GM12801 (cell line): ENCODE results near the gene KRTAP10-6.

ENCODE experiments used
- TF ChIP-seq, protein P1 (sequence below): IDR thresholded peaks from one replicate; pipeline ENCODE4 v1.5.1; 2011; ENCODE audit warnings: control low read depth; ENCODE audit not compliant: insufficient read length; ENCODE audit errors: extremely low read depth

Gene KRTAP10-6

GRCh38 chr21:44567481-44568171 is 24.7 kb downstream of the KRTAP10-6 start:
- TF ChIP-seq, protein P1, sequence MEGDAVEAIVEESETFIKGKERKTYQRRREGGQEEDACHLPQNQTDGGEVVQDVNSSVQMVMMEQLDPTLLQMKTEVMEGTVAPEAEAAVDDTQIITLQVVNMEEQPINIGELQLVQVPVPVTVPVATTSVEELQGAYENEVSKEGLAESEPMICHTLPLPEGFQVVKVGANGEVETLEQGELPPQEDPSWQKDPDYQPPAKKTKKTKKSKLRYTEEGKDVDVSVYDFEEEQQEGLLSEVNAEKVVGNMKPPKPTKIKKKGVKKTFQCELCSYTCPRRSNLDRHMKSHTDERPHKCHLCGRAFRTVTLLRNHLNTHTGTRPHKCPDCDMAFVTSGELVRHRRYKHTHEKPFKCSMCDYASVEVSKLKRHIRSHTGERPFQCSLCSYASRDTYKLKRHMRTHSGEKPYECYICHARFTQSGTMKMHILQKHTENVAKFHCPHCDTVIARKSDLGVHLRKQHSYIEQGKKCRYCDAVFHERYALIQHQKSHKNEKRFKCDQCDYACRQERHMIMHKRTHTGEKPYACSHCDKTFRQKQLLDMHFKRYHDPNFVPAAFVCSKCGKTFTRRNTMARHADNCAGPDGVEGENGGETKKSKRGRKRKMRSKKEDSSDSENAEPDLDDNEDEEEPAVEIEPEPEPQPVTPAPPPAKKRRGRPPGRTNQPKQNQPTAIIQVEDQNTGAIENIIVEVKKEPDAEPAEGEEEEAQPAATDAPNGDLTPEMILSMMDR: no peak

- TF ChIP-seq, protein P1: no peak
These were observed 25.9 kb downstream of the KRTAP10-6 start for GRCh38 chr21:44566403-44566802.

DNA sequence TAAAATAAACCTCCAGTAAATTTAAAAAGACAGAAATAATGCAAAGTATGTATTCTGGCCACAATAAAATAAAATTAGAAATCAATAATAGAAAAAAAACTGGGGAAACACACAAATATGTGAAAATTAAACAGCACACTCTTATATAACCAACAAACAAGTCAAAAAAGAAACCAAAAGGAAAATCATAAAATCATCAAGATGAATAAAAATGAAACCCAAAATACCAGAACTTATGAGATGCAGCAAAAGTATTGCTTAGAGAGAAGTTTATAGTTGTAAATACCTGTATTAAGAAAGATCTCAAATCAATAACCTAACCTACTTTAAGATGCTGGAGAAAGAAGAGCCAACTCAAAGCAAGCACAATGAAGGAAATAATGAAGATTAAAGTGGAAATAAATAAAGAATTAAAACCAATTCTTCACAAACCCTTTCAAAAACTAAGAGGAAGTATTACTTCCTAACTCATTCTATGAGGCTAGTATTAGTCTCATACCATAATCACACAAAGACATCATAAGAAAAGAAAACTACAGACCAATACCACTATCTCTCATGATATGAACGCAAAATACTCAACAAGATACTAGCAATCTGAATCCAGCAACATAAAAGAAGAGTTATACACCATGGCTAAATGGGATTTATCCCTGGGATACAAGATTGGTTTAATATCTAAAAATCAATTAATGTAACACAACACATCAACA is 27.3 kb downstream of the KRTAP10-6 start:
- TF ChIP-seq, protein P1: no peak

GRCh38 chr21:44564099-44564498 is 28.2 kb downstream of the KRTAP10-6 start:
- TF ChIP-seq, protein P1: no peak

DNA sequence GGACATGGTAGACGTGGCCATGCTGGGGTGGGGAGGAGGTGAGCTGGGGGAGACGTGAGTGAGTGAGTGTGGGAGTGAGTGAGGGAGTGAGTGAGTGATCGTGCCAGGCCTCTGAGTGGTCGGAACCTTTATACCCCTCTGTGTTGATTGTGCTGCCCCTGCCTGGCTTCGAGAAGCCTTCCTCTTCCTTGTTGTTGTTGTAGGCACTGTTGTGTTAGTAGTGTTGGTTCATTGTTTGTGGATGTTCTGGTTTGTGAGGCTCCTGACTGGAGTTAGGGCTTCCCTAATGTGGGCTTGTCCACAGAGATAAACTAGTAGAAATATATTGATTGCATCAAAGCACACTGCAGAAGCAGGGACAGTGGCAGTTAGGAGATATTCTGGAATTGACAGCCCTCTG is 33.6 kb downstream of the KRTAP10-6 start, which contains the start of gene KRTAP10-3:
Gene KRTAP10-3, minus strand, starts transcription at position 101 of the 400 bp plus-strand sequence. Its CDS starts 80 bp downstream, at position 21.
- TF ChIP-seq, protein P1: no peak

DNA sequence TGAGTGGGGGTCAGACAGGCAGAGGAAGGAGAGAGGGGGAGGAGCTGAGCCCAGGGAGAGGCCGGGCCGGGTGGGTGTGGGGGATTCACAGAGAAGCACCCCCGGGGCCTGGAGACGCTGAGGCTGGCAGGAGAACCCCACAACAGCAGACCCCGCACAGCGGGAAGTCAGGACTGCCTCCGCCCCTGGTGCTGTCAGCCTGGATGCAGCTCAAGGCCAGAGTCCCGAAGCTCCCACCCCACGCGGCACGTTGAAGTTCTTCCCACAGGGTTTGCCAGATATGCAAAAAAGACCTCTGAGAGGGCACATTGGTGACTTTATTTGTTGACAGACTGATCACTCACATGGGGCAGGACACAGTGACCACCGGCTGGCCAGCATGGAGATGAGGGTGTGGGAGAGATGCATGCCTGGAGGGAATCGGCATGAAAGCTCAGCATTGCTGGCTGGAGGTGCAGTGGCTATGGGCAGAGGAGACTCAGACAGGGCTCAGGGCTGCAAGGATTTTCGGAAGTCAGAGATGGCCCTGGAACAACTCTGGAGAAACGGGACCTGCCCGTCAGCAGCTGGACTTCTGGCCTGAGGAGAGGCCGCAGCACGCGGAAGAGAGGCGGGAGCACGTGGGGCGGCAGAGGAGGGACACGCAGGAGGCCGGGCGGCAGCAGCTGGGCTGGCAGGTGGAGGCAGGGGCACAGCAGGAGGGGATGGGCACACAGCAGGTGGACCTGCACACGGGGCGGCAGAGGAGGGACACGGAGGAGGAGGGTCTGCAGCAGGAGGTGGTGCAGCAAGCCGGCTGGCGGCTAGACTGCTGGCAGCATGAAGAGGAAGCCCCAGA is 34.6 kb downstream of the KRTAP10-6 start:
- TF ChIP-seq, protein P1: no peak

GRCh38 chr21:44556879-44557278 is 35.4 kb downstream of the KRTAP10-6 start:
- TF ChIP-seq, protein P1: no peak
